Measurements from ENCODE around the gene KCNIP4.

GRCh38 chr4:21555083-21555482 lies 393.5 kb downstream of the KCNIP4 start:
- no peak for TF ChIP-seq CTCF (IDR thresholded peaks at IDR 0.05 in 8 of 11, conservative IDR thresholded peaks at IDR 0.05 in 3 of 11)
- TF ChIP-seq POLR2A (IDR thresholded peaks at IDR 0.05), result no peak
